Measurements from ENCODE around the gene PRKAR1B.

GRCh38 chr7:759569-759968, 32.5 kb upstream of the PRKAR1B start:
- TF ChIP-seq SUZ12 (IDR thresholded peaks at IDR 0.05; ENCODE audit: extremely low read depth, insufficient read depth, insufficient read length) (no peak), YY1 (IDR thresholded peaks at IDR 0.05; ENCODE audit: insufficient read depth, insufficient read length) (no peak), ZNF274 (IDR thresholded peaks at IDR 0.05; ENCODE audit: low read depth, low read length) (no peak)

Measured in NT2/D1 (cell line).